Caco-2 (cell line): Measurements from ENCODE around the gene CBARP. TPM values are rescaled to one million over a fixed set of nuclear protein-coding genes. Genes with fewer than 3 reads are reported as not detected.

Experiments used
- BruUV-seq: library from RNA; stranded (reverse); fragments of 400-500 nt; replicated peaks from 2 replicates; lab custom pipeline; 2021; lab: Mats Ljungman, UMichigan
- CTCF ChIA-PET: fragments of 300-600 bp; sonication (Branson Sonifier 250); formaldehyde crosslinking; loops from one replicate; lab custom pipeline; 2022; ENCODE audit warnings: antibody characterized with exemption; lab: Charles Lee
- POLR2A ChIA-PET: fragments of 300-600 bp; sonication (Branson Sonifier 250); formaldehyde crosslinking; loops from one replicate; lab custom pipeline; 2022; ENCODE audit warnings: antibody characterized with exemption; lab: Charles Lee
- DNase-seq, 2 experiments: peaks; one replicate each; pipeline versions ENCODE4 v3.0.0 to v3.0.0-alpha.2; 2020 to 2022
- H3K27me3 ChIP-seq: replicated peaks from 2 replicates; pipeline ENCODE4 v1.6.0; 2011; ENCODE audit warnings: low read length; ENCODE audit not compliant: control insufficient read depth, insufficient read depth
- H3K36me3 ChIP-seq: 2 replicates; pipeline ENCODE4 v1.5.1; 2011; ENCODE audit warnings: low read length; ENCODE audit not compliant: control insufficient read depth, insufficient read depth
- H3K4me1 ChIP-seq: fragments of 250-450 bp; sonication (Bioruptor Pico); 2 replicates; pipeline ENCODE4 v1.5.1; 2020; ENCODE audit warnings: mild to moderate bottlenecking
- H3K4me3 ChIP-seq: 2 replicates; pipeline ENCODE4 v1.5.1; 2011; ENCODE audit warnings: low read depth, mild to moderate bottlenecking, control low read depth, low read length
- H3K9me3 ChIP-seq: fragments of 250-450 bp; sonication (Bioruptor Pico); 2 replicates; pipeline ENCODE4 v1.5.1; 2020; ENCODE audit warnings: mild to moderate bottlenecking, moderate library complexity
- H3K27ac Mint-ChIP-seq: one replicate; pipeline ENCODE4 v1.8.0; 2022; ENCODE audit warnings: mixed read lengths; ENCODE audit not compliant: unreplicated experiment
- H3K27me3 Mint-ChIP-seq: one replicate; pipeline ENCODE4 v1.8.0; 2022; ENCODE audit warnings: mixed read lengths; ENCODE audit not compliant: insufficient read depth, unreplicated experiment
- H3K36me3 Mint-ChIP-seq: one replicate; pipeline ENCODE4 v1.8.0; 2022; ENCODE audit warnings: mild to moderate bottlenecking, mixed read lengths; ENCODE audit not compliant: insufficient read depth, unreplicated experiment
- H3K4me1 Mint-ChIP-seq: one replicate; pipeline ENCODE4 v1.8.0; 2022; ENCODE audit warnings: low read depth, mixed read lengths; ENCODE audit not compliant: unreplicated experiment
- H3K4me3 Mint-ChIP-seq: one replicate; pipeline ENCODE4 v1.8.0; 2022; ENCODE audit warnings: mild to moderate bottlenecking, moderate library complexity, mixed read lengths; ENCODE audit not compliant: unreplicated experiment
- H3K9me3 Mint-ChIP-seq: one replicate; pipeline ENCODE4 v1.8.0; 2022; ENCODE audit warnings: mixed read lengths; ENCODE audit not compliant: unreplicated experiment
- intact Hi-C: fragments of 100-400 bp; cut with micrococcal nuclease; formaldehyde crosslinking; loops from one replicate; pipeline ENCODE4 v1.10.0; 2022; ENCODE audit not compliant: unreplicated experiment
- total RNA-seq: library from RNA; stranded (reverse); gene quantifications from 2 replicates; pipeline ENCODE4 v1.2.3, GENCODE V29; 2022
- TF ChIP-seq, protein P1 (sequence below), 2 experiments: fragments of 200-600 bp in 1 of 2; IDR thresholded peaks; 1 replicate in 1 of 2; 2 replicates in 1 of 2; pipeline versions ENCODE4 v1.5.1 to v1.8.0; 2011 to 2022; ENCODE audit warnings: antibody characterized with exemption in 1 of 2, control low read depth in 1 of 2, inconsistent platforms in 1 of 2, low read depth in 1 of 2, low read length in 1 of 2, mild to moderate bottlenecking in 1 of 2, moderate library complexity in 1 of 2; ENCODE audit not compliant: insufficient read depth in 1 of 2, severe bottlenecking in 1 of 2, unreplicated experiment in 1 of 2

Gene CBARP
- total RNA-seq, 1 experiment from 2014 or later = 7.3 TPM

GRCh38 chr19:1266916-1267476, 29.2 kb upstream of the CBARP start:
- Histone ChIP-seq H3K4me1 (peaks cover 57% of the 10 kb centered on the region), H3K36me3 (no peaks in the 10 kb centered on the region), H3K4me3 (peak overlapping the region; percentile 58), H3K9me3 (no peaks in the 10 kb centered on the region), H3K27me3 (no peaks in the 10 kb centered on the region)
- intact Hi-C loops = loop anchor here (1.0 kb wide), 1 partner anchor 14 kb away; no protein-coding TSS in a partner anchor
- Mint-ChIP-seq H3K9me3 (no peaks in the 10 kb centered on the region), H3K27me3 (no peaks in the 10 kb centered on the region), H3K4me1 (peaks cover 31% of the 10 kb centered on the region), H3K27ac (peak overlapping the region; percentile 97), H3K36me3 (peaks cover 70% of the 10 kb centered on the region), H3K4me3 (peak overlapping the region; percentile 79)
- TF ChIP-seq, protein P1, sequence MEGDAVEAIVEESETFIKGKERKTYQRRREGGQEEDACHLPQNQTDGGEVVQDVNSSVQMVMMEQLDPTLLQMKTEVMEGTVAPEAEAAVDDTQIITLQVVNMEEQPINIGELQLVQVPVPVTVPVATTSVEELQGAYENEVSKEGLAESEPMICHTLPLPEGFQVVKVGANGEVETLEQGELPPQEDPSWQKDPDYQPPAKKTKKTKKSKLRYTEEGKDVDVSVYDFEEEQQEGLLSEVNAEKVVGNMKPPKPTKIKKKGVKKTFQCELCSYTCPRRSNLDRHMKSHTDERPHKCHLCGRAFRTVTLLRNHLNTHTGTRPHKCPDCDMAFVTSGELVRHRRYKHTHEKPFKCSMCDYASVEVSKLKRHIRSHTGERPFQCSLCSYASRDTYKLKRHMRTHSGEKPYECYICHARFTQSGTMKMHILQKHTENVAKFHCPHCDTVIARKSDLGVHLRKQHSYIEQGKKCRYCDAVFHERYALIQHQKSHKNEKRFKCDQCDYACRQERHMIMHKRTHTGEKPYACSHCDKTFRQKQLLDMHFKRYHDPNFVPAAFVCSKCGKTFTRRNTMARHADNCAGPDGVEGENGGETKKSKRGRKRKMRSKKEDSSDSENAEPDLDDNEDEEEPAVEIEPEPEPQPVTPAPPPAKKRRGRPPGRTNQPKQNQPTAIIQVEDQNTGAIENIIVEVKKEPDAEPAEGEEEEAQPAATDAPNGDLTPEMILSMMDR (IDR thresholded peaks at IDR 0.05; ENCODE audit: insufficient read depth in 1 of 2, low read depth in 1 of 2, low read length in 1 of 2, severe bottlenecking in 1 of 2, unreplicated experiment in 1 of 2) = peak; percentile 76 to 90
- POLR2A ChIA-PET = interaction anchor here (0.6 to 3.5 kb wide), 13 partner anchors 11 to 283 kb away, joined by 3 to 70 read pairs (median 8); partner anchors contain the start of genes ATP5F1D, REEP6 and WDR18
- peak in 1 of 2 experiments; percentile 88 for DNase-seq
- no TSS peak for BruUV-seq
- CTCF ChIA-PET = interaction anchor here (0.6 to 5.4 kb wide), 17 partner anchors 8 to 463 kb away, joined by 3 to 440 read pairs (median 4); partner anchors contain the start of genes ATP5F1D and FAM174C

DNA sequence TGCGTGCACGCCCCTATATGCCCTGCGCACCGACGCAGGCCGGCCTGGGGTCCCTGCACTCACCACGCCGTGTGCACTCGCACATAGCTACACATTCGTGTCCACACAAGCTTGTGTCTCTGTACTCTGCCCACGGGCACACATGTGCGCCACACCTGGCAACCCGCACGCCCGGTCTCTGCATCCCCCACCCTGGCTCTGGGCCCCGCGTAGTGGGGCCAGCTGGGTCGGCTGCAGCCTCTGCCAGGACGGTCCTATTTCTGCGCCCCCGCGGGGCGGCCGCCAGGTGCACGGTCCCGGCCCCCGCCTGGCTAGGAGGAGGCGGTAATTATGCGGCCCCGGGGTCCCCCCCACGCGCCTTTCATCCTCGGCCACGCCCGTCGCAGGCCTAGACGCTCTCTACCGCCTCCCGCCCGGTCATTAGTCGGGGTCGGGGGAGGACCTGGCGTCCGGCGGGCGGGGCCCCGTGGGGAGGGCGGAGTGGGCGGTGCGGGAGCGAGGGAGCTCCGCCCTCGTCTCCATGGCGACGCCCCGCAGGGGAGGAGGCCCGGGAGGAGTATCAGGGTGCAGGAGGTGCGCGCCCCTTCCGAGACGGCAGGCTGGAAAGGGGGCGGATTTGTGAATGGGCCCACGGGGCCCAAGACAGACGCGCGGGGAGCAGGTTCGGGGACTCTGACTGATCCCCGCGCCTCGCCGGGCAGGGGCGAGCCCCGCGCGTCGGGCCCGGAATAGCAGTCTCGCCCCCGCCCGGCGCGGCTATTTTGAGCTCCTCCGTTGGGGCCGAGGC, 28.5 kb upstream of the CBARP start:
- Mint-ChIP-seq H3K36me3 (peaks cover 70% of the 10 kb centered on the region), H3K27me3 (no peaks in the 10 kb centered on the region), H3K4me1 (peaks cover 38% of the 10 kb centered on the region), H3K4me3 (peak overlapping the region; percentile 79), H3K27ac (peak overlapping the region; percentile 97), H3K9me3 (no peaks in the 10 kb centered on the region)
- no peaks in the 10 kb centered on the region for H3K27me3 ChIP-seq
- CTCF ChIA-PET = interaction anchor here (0.6 to 5.4 kb wide), 19 partner anchors 9 to 464 kb away, joined by 3 to 440 read pairs (median 4); partner anchors contain the start of genes ATP5F1D and FAM174C
- H3K9me3 ChIP-seq = no peaks in the 10 kb centered on the region
- H3K4me3 ChIP-seq = peak overlapping the region; percentile 58
- TSS peak; percentile 42 for BruUV-seq
- peaks cover 63% of the 10 kb centered on the region for H3K4me1 ChIP-seq
- POLR2A ChIA-PET = interaction anchor here (0.6 to 3.5 kb wide), 14 partner anchors 9 to 283 kb away, joined by 3 to 70 read pairs (median 8); partner anchors contain the start of genes ATP5F1D, FAM174C, REEP6 and WDR18
- TF ChIP-seq, protein P1 (IDR thresholded peaks at IDR 0.05; ENCODE audit: insufficient read depth in 1 of 2, low read depth in 1 of 2, low read length in 1 of 2, severe bottlenecking in 1 of 2, unreplicated experiment in 1 of 2) = peak in 1 of 2 experiments; percentile 3
- intact Hi-C loops = loop anchor here (1.0 kb wide), 1 partner anchor 13 kb away; no protein-coding TSS in a partner anchor
- no peaks in the 10 kb centered on the region for H3K36me3 ChIP-seq
- DNase-seq = peak; percentile 95 to 96
